SK-N-SH treated with all-trans-retinoic acid at 6 μM for 48 hours (cell line): ENCODE data around the gene ZSCAN30.

Source experiments
- ATAC-seq: fragments of 200-7000 bp; cut with Tn5 transposase; 3 replicates; pipeline ENCODE4 v1.9.1; 2020; ENCODE audit warnings: mild to moderate bottlenecking, moderate library complexity
- ARNTL ChIP-seq: fragments of 450-650 bp; formaldehyde crosslinking; IDR thresholded peaks from 2 replicates; pipeline ENCODE4 v1.5.0; 2020; ENCODE audit warnings: low read depth, mild to moderate bottlenecking, moderate library complexity, borderline replicate concordance
- BACH2 ChIP-seq: fragments of 250-450 bp; sonication (Bioruptor Pico); IDR thresholded peaks from 2 replicates; pipeline ENCODE4 v1.9.0; 2021; ENCODE audit warnings: mild to moderate bottlenecking, borderline replicate concordance
- CREB5 ChIP-seq: fragments of 250-450 bp; sonication (Bioruptor Pico); IDR thresholded peaks from 2 replicates; pipeline ENCODE4 v1.5.1; 2020; ENCODE audit warnings: low read depth, mild to moderate bottlenecking, moderate library complexity
- CSDC2 ChIP-seq: fragments of 250-450 bp; sonication (Bioruptor Pico); IDR thresholded peaks from 2 replicates; pipeline ENCODE4 v1.5.0; 2020; ENCODE audit warnings: mild to moderate bottlenecking, moderate library complexity
- ESRRG ChIP-seq: fragments of 250-450 bp; sonication (Bioruptor Pico); IDR thresholded peaks from 2 replicates; pipeline ENCODE4 v1.6.1; 2021; ENCODE audit warnings: mild to moderate bottlenecking
- GLIS3 ChIP-seq: fragments of 250-450 bp; sonication (Bioruptor Pico); IDR thresholded peaks from 2 replicates; pipeline ENCODE4 v1.5.0; 2020; ENCODE audit warnings: mild to moderate bottlenecking, moderate library complexity
- ISL1 ChIP-seq: fragments of 250-450 bp; sonication (Bioruptor Pico); IDR thresholded peaks from 2 replicates; pipeline ENCODE4 v2.1.2; 2022; ENCODE audit warnings: mild to moderate bottlenecking, moderate library complexity
- OSR1 ChIP-seq: fragments of 250-450 bp; sonication (Bioruptor Pico); IDR thresholded peaks from 2 replicates; pipeline ENCODE4 v1.8.0; 2022; ENCODE audit warnings: moderate library complexity, mild to moderate bottlenecking, inconsistent platforms
- PATZ1 ChIP-seq: fragments of 250-450 bp; sonication (Bioruptor Pico); IDR thresholded peaks from 2 replicates; pipeline ENCODE4 v1.8.0; 2020; ENCODE audit warnings: mild to moderate bottlenecking, moderate library complexity, borderline replicate concordance
- POU6F1 ChIP-seq: fragments of 250-450 bp; sonication (Bioruptor Pico); IDR thresholded peaks from 2 replicates; pipeline ENCODE4 v1.8.0; 2021; ENCODE audit warnings: low read depth, mild to moderate bottlenecking, moderate library complexity, borderline replicate concordance
- PPARA ChIP-seq: fragments of 250-450 bp; sonication (Bioruptor Pico); IDR thresholded peaks from 2 replicates; pipeline ENCODE4 v1.5.0; 2020; ENCODE audit warnings: mild to moderate bottlenecking, borderline replicate concordance
- SNAI2 ChIP-seq: fragments of 250-450 bp; sonication (Bioruptor Pico); IDR thresholded peaks from 2 replicates; pipeline ENCODE4 v1.5.0; 2020; ENCODE audit warnings: mild to moderate bottlenecking, moderate library complexity
- TOX ChIP-seq: fragments of 250-450 bp; sonication (Bioruptor Pico); IDR thresholded peaks from 2 replicates; pipeline ENCODE4 v1.8.0; 2021; ENCODE audit warnings: mild to moderate bottlenecking, moderate library complexity, borderline replicate concordance
- TSHZ2 ChIP-seq: fragments of 250-450 bp; sonication (Bioruptor Pico); IDR thresholded peaks from 2 replicates; pipeline ENCODE4 v1.5.0; 2020; ENCODE audit warnings: mild to moderate bottlenecking, moderate library complexity
- ZC3H10 ChIP-seq: fragments of 250-450 bp; sonication (Bioruptor Pico); IDR thresholded peaks from 2 replicates; pipeline ENCODE4 v1.5.1; 2021; ENCODE audit warnings: mild to moderate bottlenecking, moderate library complexity
- ZFP3 ChIP-seq: fragments of 250-450 bp; sonication (Bioruptor Pico); IDR thresholded peaks from 2 replicates; pipeline ENCODE4 v1.5.0; 2020; ENCODE audit warnings: mild to moderate bottlenecking, moderate library complexity
- ZFP30 ChIP-seq: fragments of 450-650 bp; formaldehyde crosslinking; IDR thresholded peaks from 2 replicates; pipeline ENCODE4 v1.5.0; 2022; ENCODE audit warnings: mild to moderate bottlenecking, moderate library complexity
- ZNF565 ChIP-seq: fragments of 450-650 bp; formaldehyde crosslinking; conservative IDR thresholded peaks from 2 replicates; pipeline ENCODE4 v1.5.0; 2020; ENCODE audit warnings: low read depth, mild to moderate bottlenecking, moderate library complexity
- ZNF70 ChIP-seq: fragments of 450-650 bp; formaldehyde crosslinking; IDR thresholded peaks from 2 replicates; pipeline ENCODE4 v1.5.0; 2020; ENCODE audit warnings: mild to moderate bottlenecking, moderate library complexity
- ZNF8 ChIP-seq: fragments of 450-650 bp; formaldehyde crosslinking; IDR thresholded peaks from 2 replicates; pipeline ENCODE4 v1.5.0; 2020; ENCODE audit warnings: mild to moderate bottlenecking, moderate library complexity

The ZSCAN30 gene

GRCh38 chr18:35247412-35248249, 42.4 kb downstream of the ZSCAN30 start:
- no peak for ATAC-seq
- no peak for TF ChIP-seq ZNF8 (CRISPR knock-in tag)
- no peak for TF ChIP-seq TSHZ2
- no peak for TF ChIP-seq CSDC2 (CRISPR knock-in tag)
- TF ChIP-seq PPARA (CRISPR knock-in tag), result no peak
- no peak for TF ChIP-seq ZFP3 (CRISPR knock-in tag)
- TF ChIP-seq BACH2, result no peak
- TF ChIP-seq ESRRG (CRISPR knock-in tag), result no peak
- no peak for TF ChIP-seq TOX
- TF ChIP-seq OSR1 (CRISPR knock-in tag), result no peak
- no peak for TF ChIP-seq ARNTL
- no peak for TF ChIP-seq ISL1 (CRISPR knock-in tag)
- no peak for TF ChIP-seq CREB5 (CRISPR knock-in tag)
- TF ChIP-seq ZFP30 (CRISPR knock-in tag), result no peak
- TF ChIP-seq, all 23 proteins: peak for 0

- no peak for ATAC-seq
- TF ChIP-seq ZNF565 (CRISPR knock-in tag), result no peak
- no peak for TF ChIP-seq GLIS3 (CRISPR knock-in tag)
- TF ChIP-seq ZNF70 (CRISPR knock-in tag), result no peak
- no peak for TF ChIP-seq SNAI2
- TF ChIP-seq CREB5 (CRISPR knock-in tag), result no peak
- TF ChIP-seq POU6F1 (CRISPR knock-in tag), result no peak
- TF ChIP-seq TSHZ2, result no peak
- no peak for TF ChIP-seq CSDC2 (CRISPR knock-in tag)
These were observed 43.2 kb downstream of the ZSCAN30 start for GRCh38 chr18:35246831-35247230.

GRCh38 chr18:35245719-35246317, 44.2 kb downstream of the ZSCAN30 start:
- ATAC-seq, result no peak
- TF ChIP-seq SNAI2, result no peak
- TF ChIP-seq ESRRG (CRISPR knock-in tag), result no peak
- no peak for TF ChIP-seq TOX
- no peak for TF ChIP-seq BACH2
- TF ChIP-seq ISL1 (CRISPR knock-in tag), result no peak
- TF ChIP-seq PPARA (CRISPR knock-in tag), result no peak
- TF ChIP-seq ZNF565 (CRISPR knock-in tag), result no peak
- TF ChIP-seq ZFP3 (CRISPR knock-in tag), result no peak
- no peak for TF ChIP-seq ZNF8 (CRISPR knock-in tag)
- no peak for TF ChIP-seq POU6F1 (CRISPR knock-in tag)
- no peak for TF ChIP-seq CSDC2 (CRISPR knock-in tag)
- no peak for TF ChIP-seq ZC3H10
- no peak for TF ChIP-seq PATZ1 (CRISPR knock-in tag)
- TF ChIP-seq ZNF70 (CRISPR knock-in tag), result no peak
- no peak for TF ChIP-seq GLIS3 (CRISPR knock-in tag)
